Subcutaneous adipose tissue (tissue), 1 donor: ENCODE data around the gene CCR5AS.

Experiments used
- CTCF ChIP-seq: fragments of 450-650 bp; IDR thresholded peaks from one replicate; pipeline ENCODE4 v1.5.1; 2016; ENCODE audit warnings: low read depth, mild to moderate bottlenecking, control low read depth, antibody characterized with exemption, moderate library complexity

The CCR5AS gene

GRCh38 chr3:46334741-46335478 lies 72.0 kb downstream of the CCR5AS start:
- no peak for TF ChIP-seq CTCF

DNA sequence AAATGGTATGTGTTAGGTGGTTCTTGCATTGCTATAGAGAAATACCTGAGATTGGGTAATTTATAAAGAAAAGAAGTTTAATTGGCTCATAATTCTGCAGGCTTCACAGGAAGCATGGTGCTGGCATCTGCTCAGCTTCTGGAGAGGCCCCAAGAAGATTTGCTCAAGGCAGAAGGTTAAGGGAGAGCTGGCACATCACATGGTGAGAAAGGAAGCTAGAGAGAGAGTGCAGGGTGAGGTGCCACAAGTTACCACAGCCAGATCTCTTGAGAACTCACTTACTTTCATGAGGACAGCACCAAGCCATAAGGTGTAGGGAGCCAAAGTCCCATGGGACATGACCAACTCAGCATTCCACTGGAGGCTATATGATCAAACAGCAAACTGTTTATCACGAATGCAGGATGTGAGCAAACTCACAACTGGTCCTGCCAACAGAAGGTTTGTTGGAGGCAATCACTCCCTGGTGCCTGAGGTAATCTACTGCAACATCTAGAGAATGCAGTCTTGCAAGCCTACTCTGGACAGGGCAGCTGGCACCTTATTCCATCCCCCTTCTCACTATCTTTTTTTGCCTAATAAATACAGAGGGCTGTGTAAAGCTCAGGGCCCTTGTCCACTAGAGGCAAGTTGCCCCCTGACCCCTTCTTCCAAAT lies 81.1 kb downstream of the CCR5AS start:
- no peak for TF ChIP-seq CTCF

GRCh38 chr3:46324036-46324435 lies 82.8 kb downstream of the CCR5AS start:
- no peak for TF ChIP-seq CTCF

- no peak for TF ChIP-seq CTCF
These were observed 85.3 kb downstream of the CCR5AS start for GRCh38 chr3:46321461-46322104.

- TF ChIP-seq CTCF, result no peak
These were observed 88.5 kb downstream of the CCR5AS start for GRCh38 chr3:46318207-46318927.

GRCh38 chr3:46316206-46316605 lies 90.7 kb downstream of the CCR5AS start:
- no peak for TF ChIP-seq CTCF

DNA sequence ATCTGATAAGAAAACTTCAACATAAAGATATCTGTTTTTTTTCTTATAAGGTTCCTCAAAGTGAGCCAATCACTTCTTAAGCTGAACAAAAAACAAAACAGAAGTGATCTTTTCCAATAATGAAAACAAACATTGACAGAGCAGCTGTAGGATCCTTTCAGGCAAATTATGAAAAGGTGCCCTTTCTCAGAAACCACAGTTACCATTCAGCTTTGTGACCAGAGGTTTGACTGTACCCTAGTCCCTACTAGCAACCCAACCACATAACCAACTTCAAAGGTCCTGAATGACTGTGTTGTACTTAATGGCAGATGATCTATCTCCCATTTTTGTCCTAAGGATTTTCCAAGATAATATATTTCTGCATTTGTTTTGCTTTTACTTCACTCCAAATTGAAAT lies 92.3 kb downstream of the CCR5AS start:
- no peak for TF ChIP-seq CTCF
